Activated CD8-positive, alpha-beta memory T cell treated with anti-CD3 and anti-CD28 coated beads for 36 hours (primary cell): ENCODE measurements around the gene CREBL2. TPM values are rescaled to one million over a fixed set of nuclear protein-coding genes. Genes with fewer than 3 reads are reported as not detected.
"Not testable (repeated sequence)": the region's sequence is repeated elsewhere in the genome, so short reads cannot be mapped to it uniquely, and the experiment has no call there.

Source experiments
- CTCF ChIA-PET: fragments of 350-600 bp; sonication (Branson Sonifier 250); formaldehyde crosslinking; loops from one replicate; lab custom pipeline; 2021; ENCODE audit warnings: antibody characterized with exemption; lab: Charles Lee
- POLR2A ChIA-PET: fragments of 350-600 bp; sonication (Branson Sonifier 250); formaldehyde crosslinking; loops from one replicate; lab custom pipeline; 2021; ENCODE audit warnings: antibody characterized with exemption; lab: Charles Lee
- total RNA-seq, 2 experiments: library from RNA; stranded (reverse); gene quantifications; one replicate each; pipeline ENCODE4 v1.2.3, GENCODE V29; 2021

CREBL2 gene
- total RNA-seq, 2 experiments from 2014 or later: 20.2 to 20.5 TPM

GRCh38 chr12:12622418-12622817 is 10.7 kb downstream of the CREBL2 start:
- CTCF ChIA-PET: interaction anchor here (0.9 to 1.4 kb wide), 2 partner anchors 23 to 29 kb away, joined by 3 to 4 read pairs; no protein-coding TSS in a partner anchor
- POLR2A ChIA-PET: no interaction called here

GRCh38 chr12:12624498-12624992 is 12.9 kb downstream of the CREBL2 start:
- ChIA-PET CTCF (interaction anchor here (0.6 to 1.2 kb wide), 2 partner anchors 7 to 208 kb away, joined by 3 read pairs; no protein-coding TSS in a partner anchor), POLR2A (no interaction called here)

- ChIA-PET POLR2A (no interaction called here), CTCF (interaction anchor here (0.6 kb wide), 1 partner anchor 34 kb away, joined by 3 read pairs; no protein-coding TSS in a partner anchor)
These were observed 14.8 kb downstream of the CREBL2 start for GRCh38 chr12:12626471-12626870.

GRCh38 chr12:12627308-12627827 is 15.7 kb downstream of the CREBL2 start:
- ChIA-PET CTCF (no interaction called here), POLR2A (no interaction called here)

GRCh38 chr12:12628013-12628412 is 16.3 kb downstream of the CREBL2 start:
- ChIA-PET POLR2A (no interaction called here), CTCF (no interaction called here)

- POLR2A ChIA-PET: no interaction called here
- CTCF ChIA-PET: interaction anchor here (1.6 kb wide), 1 partner anchor 31 kb away, joined by 3 read pairs; no protein-coding TSS in a partner anchor
These were observed 19.2 kb downstream of the CREBL2 start for GRCh38 chr12:12630850-12631249.

GRCh38 chr12:12635651-12636050 is 24.0 kb downstream of the CREBL2 start:
- CTCF ChIA-PET: interaction anchor here (0.7 kb wide), 1 partner anchor 64 kb away, joined by 3 read pairs; no protein-coding TSS in a partner anchor
- POLR2A ChIA-PET: no interaction called here

GRCh38 chr12:12636641-12637040 is 25.0 kb downstream of the CREBL2 start:
- POLR2A ChIA-PET: no interaction called here
- CTCF ChIA-PET: interaction anchor here (1.4 kb wide), 1 partner anchor 10 kb away, joined by 4 read pairs; no protein-coding TSS in a partner anchor

- POLR2A ChIA-PET: not testable (repeated sequence)
These were observed 28.3 kb downstream of the CREBL2 start for GRCh38 chr12:12639995-12640394.

GRCh38 chr12:12641650-12642049 is 30.0 kb downstream of the CREBL2 start:
- CTCF ChIA-PET: no interaction called here
- POLR2A ChIA-PET: no interaction called here

More at GRCh38 chr12:12639995-12640394, 28.3 kb downstream of the CREBL2 start:
- CTCF ChIA-PET: not testable (repeated sequence)

GRCh38 chr12:12642916-12643315 is 31.2 kb downstream of the CREBL2 start:
- POLR2A ChIA-PET: interaction anchor here (0.6 kb wide), 1 partner anchor 82 kb away, joined by 4 read pairs; no protein-coding TSS in a partner anchor
- CTCF ChIA-PET: interaction anchor here (0.6 to 1.3 kb wide), 2 partner anchors 11 to 13 kb away, joined by 3 read pairs; no protein-coding TSS in a partner anchor

- CTCF ChIA-PET: interaction anchor here (0.7 to 2.2 kb wide), 16 partner anchors 9 to 183 kb away, joined by 3 to 9 read pairs (median 4); no protein-coding TSS in a partner anchor
- POLR2A ChIA-PET: interaction anchor here (0.9 to 1.3 kb wide), 4 partner anchors 28 to 91 kb away, joined by 3 to 4 read pairs (median 3); no protein-coding TSS in a partner anchor
These were observed 33.8 kb downstream of the CREBL2 start for GRCh38 chr12:12645485-12645884.

GRCh38 chr12:12645968-12646367 is 34.3 kb downstream of the CREBL2 start:
- CTCF ChIA-PET: interaction anchor here (0.7 to 2.2 kb wide), 16 partner anchors 9 to 184 kb away, joined by 3 to 9 read pairs (median 4); no protein-coding TSS in a partner anchor
- POLR2A ChIA-PET: interaction anchor here (0.9 to 1.3 kb wide), 4 partner anchors 28 to 91 kb away, joined by 3 to 4 read pairs (median 3); no protein-coding TSS in a partner anchor

- CTCF ChIA-PET: interaction anchor here (0.9 to 2.2 kb wide), 12 partner anchors 10 to 184 kb away, joined by 3 to 9 read pairs (median 4); no protein-coding TSS in a partner anchor
- POLR2A ChIA-PET: interaction anchor here (0.9 to 1.3 kb wide), 3 partner anchors 27 to 90 kb away, joined by 3 to 4 read pairs (median 3); no protein-coding TSS in a partner anchor
These were observed 34.9 kb downstream of the CREBL2 start for GRCh38 chr12:12646483-12647072.

GRCh38 chr12:12648284-12648683 is 36.6 kb downstream of the CREBL2 start:
- ChIA-PET CTCF (no interaction called here), POLR2A (interaction anchor here (0.6 kb wide), 1 partner anchor 77 kb away, joined by 5 read pairs; no protein-coding TSS in a partner anchor)

GRCh38 chr12:12648951-12649650 is 37.4 kb downstream of the CREBL2 start:
- ChIA-PET POLR2A (no interaction called here), CTCF (interaction anchor here (0.6 kb wide), 1 partner anchor 162 kb away, joined by 3 read pairs; no protein-coding TSS in a partner anchor)

- CTCF ChIA-PET: interaction anchor here (0.9 kb wide), 1 partner anchor 29 kb away, joined by 3 read pairs; no protein-coding TSS in a partner anchor
- POLR2A ChIA-PET: no interaction called here
These were observed 40.1 kb downstream of the CREBL2 start for GRCh38 chr12:12651752-12652151.

GRCh38 chr12:12652704-12653103 is 41.0 kb downstream of the CREBL2 start:
- POLR2A ChIA-PET, CTCF ChIA-PET: not testable (repeated sequence)

GRCh38 chr12:12653922-12654321 is 42.2 kb downstream of the CREBL2 start:
- ChIA-PET CTCF (interaction anchor here (0.9 to 2.8 kb wide), 2 partner anchors 9 to 297 kb away, joined by 5 to 8 read pairs; partner anchors contain the start of gene BORCS5), POLR2A (no interaction called here)
